NCI-H146 (cell line): Measurements from ENCODE around the gene CASP9.
"Not testable (repeated sequence)": the region's sequence is repeated elsewhere in the genome, so short reads cannot be mapped to it uniquely, and the experiment has no call there.

Experiments used
- DNase-seq: peaks from one replicate; lab custom pipeline; 2025; lab: John Stamatoyannopoulos, UW

CASP9 gene

DNA sequence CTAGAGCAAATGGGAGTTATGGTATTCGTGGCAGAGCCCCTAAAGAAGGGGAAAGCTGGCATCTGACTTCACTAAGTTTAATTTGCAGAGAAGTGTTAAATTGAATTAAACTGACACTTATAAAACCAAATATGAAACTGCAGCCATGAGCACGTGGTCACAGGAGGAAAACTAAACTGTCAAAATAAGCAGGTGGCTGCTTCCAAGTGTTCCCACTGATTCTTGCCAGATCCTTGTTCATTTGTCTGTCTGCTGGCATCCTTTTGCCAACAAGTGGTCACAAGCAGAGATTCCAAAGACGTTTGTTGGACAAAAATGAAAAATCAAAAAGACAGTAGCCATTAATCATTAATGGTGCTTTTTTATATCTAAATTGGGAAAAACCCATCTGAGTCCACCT lies 54.7 kb downstream of the CASP9 start:
- DNase-seq, result no peak

DNA sequence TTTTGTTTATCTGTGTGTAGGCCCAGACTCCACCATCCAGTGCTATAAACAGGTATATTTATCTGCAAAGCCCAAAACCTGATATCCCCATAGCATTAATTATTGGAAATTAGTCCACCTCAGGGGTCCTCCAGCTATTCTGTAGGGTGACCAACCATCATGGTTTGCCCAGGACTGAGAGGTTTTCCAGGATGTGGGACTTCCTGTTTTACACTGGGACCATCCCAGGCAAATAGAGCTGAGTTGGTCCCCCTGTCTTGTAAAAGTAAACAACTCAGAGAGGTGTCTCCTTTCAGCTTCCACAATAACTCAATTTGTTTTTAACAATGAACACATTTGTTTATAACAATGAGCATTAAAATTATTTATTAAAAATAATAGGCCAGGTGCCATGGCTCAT lies 55.9 kb downstream of the CASP9 start:
- no peak for DNase-seq

DNA sequence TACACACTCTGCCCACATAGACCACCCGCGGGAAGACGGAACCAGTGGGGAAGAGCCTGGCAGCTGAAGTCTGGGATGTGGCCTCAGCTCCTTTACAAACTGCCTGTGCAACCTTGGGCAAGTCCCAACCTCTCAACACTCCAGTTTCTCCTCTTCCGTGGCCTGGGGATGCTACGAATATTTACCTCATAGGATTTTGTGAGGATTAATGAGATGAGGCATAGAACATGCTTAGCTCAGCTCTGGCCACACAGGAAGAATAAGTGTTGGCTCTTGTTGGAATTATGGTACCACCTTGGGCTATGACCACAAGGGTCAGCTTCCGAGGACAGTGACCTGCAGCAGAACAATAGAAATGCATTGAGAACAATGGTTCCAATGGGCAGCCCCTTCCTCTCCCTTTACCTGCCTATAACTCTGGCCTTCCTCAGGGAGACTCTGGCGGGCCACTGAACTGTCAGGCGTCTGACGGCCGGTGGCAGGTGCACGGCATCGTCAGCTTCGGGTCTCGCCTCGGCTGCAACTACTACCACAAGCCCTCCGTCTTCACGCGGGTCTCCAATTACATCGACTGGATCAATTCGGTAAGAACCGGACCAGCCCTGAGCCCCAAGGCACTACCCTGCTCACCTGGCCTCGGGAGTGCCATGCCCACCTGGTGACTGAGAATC lies 56.9 kb downstream of the CASP9 start:
- DNase-seq, result not testable (repeated sequence)

DNA sequence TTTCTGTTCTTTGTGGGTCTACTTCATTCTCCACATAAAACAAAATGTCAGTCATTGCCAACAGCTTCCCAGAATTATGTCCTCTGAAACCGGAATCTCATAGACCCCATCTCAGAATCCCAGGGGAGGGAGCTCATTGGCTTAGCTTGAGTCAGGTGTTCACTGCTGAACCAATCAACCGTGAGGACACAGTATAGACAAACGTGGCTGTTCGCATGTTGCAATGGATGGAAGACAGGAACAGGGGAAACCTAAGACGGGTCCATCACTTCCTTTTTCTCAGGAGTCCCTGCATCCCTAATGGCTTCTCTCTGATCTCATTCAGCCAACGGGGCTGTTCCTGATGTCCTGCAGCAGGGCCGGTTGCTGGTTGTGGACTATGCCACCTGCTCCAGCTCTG lies 58.3 kb downstream of the CASP9 start:
- no peak for DNase-seq

DNA sequence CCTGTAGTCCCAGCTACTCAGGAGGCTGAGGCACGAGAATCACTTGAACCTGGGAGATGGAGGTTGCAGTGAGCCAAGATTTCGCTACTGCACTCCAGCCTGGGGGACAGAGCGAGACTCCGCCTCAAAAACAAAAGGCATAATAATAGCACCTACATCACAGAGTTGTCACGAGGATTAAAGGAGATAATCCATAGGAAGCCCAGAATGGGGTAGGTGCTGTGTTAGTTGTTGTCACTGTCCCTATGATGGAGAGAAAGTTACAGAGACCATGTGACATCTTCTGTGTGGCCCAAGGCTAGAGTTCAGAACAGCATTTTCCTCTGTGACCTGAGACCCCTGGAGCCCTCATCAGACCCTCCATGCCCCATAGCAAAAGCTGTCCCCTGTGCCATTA lies 60.1 kb downstream of the CASP9 start:
- DNase-seq, result not testable (repeated sequence)

DNA sequence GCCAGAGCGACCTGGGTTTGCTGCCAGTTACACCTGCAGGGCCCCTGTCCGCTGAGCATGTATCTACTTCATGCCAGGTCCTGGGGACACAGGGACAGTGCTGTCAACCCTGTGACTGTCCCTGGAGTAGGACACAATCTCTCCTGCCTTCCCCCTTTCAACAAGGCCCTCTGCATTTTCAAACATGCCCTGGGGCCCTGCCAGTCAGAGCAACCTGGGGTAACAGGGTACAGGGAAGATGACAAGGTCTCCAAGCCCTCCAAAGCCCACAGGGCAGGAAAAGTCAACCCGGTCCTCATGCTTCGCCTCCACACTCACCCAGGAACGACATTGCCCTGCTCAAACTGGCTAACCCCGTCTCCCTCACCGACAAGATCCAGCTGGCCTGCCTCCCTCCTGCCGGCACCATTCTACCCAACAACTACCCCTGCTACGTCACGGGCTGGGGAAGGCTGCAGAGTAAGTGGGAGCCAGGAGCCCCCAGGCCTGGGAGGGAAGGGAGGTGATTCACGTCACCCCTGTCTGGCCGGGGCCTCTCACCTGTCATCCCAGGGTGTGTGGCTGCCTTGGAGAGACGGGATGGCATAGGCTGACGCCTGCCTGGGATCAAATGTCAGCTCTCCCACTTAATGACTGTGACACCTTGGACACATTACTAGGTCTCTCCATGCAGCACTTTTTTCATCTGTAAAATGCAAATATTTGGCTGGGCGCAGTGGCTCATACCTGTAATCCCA lies 60.8 kb downstream of the CASP9 start:
- DNase-seq, result peak; percentile 67

DNA sequence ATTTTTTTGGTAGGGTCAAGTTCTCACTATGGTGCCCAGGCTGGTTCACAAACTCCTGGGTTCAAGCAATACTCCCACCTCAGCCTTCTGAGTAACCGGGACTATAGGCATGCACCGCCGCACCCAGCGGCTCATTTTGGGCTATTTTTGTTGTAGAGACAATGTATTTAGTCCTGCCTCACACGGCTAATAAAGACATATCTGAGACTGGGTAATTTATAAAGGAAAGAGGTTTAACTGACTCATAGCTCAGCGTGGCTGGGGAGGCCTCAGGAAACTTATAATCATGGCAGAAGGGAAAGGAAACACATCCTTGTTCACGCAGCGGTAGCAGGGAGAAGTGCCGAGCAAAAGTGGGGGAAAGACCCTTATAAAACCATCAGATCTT lies 63.3 kb downstream of the CASP9 start:
- no peak for DNase-seq

DNA sequence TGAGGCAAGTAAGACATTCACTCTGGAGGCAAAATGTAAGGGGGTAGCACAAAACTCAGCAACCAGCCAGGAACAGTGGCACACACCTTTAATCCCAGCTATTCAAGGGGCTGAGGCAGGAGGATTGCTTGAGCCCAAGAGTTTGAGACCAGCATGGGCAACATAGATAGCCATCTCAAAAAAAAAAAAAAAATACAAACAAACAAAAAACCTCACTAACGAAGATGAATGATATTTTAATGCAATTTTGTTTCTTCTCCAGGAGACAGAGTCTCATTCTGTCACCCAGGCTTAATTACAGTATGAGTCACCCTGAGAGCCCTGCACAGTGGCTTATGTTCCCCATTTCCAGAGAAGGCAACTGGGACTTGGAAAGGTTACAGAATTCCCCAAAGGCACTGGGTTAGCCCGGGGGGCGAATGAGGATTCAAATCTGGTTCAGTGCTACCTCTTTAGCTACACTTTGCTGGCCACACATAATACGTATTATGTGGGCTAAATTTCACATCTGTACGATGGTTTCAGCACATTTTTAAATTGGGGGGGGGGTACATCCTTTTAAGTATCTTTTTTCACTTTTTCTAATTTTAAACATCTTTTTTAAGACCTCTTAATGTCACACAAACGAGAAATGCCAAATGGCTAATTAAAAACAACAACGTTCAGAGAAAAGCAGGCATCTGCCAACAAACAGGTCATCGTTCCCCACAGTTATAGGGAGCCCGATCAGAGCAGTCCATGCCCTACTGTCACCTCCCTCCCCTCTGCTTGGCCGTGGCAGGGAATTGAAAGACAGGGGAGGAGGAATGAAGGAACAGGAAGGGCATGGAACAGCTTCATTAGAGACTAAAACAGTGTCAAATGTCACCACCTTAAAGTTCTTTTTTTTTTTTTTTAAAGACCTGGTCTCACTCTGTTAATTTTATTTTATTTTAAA lies 64.0 kb downstream of the CASP9 start:
- no peak for DNase-seq

DNA sequence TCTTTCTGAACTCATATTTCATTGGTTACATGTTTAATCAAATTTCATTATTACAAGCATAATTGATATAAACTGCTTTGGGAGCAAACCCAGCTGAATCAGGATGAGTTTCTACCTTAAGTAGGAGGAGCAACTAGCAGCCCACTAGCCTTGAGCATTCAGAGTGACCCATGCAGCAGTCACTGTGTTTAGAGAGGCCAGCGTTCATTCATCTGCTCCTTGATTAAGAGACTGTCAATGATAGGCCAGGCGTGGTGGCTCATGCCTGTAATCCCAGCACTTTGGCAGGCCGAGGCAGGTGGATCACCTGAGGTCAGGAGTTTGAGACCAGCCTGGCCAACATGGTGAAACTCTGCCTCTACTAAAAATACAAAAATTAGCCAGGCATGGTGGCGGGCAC lies 65.6 kb downstream of the CASP9 start:
- DNase-seq, result not testable (repeated sequence)

DNA sequence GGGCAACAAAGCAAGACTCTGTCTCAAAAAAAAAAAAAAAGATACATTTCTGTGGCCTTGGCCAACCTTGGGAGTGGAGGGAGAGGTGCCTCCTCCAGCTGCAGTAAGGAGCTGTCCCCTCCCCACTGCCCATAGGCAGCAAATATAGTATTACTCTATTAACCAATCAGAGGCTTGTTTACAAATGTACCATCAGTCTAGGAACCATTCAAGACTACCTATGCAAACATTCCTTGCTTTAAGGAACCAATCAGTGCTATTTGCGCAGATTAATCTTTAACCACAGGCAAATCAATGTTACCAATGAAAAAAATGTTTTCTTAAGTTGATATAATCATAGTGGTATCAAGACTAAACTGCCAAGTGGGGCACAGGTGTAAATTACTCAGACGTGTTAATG lies 66.4 kb downstream of the CASP9 start:
- no peak for DNase-seq

DNA sequence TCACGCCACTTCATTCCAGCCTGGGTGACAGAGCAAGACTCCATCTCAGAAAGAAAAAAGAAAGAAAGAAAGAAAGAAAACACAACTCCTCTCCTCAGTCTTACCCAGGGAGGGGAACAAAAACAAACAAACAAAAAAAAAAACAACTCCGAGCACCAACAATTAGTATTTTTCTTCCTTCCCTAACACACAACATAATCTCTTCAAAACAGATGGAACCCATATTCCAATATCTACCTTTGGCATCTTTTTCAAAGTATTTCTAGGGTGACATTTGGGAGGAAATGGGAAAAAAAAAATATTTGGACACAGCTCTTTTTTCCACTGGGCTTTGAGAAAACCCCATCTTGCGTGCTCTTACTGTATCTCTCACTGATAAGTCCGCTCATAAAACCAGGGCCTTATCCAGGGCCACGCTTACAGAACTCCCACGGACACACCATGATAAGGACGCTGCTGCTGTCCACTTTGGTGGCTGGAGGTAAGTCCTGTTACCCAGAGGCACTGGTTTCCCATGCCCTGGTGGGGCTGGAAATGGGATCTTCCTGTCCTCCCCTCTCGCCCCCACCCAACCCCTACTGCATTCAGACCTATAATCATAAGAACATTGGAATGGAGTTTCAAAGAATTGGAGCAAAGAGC lies 67.6 kb downstream of the CASP9 start, which contains the start of gene CELA2A:
CELA2A (plus strand) TSS at position 420 of the 642 bp plus-strand sequence; CDS start at position 442, 22 bp downstream.
- no peak for DNase-seq

DNA sequence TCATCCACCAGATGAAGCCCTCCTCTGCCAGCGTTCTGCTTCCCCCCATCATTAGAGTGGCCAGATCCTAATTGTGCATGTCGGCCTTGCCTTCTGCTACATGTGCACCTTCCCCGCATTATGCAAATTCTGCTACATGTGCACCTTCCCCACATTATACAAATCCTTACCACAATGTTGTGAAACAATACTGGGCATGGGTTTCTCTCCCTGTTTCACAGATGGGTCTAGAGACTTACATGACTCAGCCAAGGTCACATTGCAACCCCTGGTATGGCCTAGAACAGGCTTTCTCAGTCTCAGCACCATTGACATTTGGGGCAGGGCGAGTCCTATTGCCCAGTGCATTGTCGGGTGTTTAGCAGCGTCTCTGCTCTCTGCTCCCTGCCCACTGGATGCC lies 68.5 kb downstream of the CASP9 start:
- DNase-seq, result no peak

DNA sequence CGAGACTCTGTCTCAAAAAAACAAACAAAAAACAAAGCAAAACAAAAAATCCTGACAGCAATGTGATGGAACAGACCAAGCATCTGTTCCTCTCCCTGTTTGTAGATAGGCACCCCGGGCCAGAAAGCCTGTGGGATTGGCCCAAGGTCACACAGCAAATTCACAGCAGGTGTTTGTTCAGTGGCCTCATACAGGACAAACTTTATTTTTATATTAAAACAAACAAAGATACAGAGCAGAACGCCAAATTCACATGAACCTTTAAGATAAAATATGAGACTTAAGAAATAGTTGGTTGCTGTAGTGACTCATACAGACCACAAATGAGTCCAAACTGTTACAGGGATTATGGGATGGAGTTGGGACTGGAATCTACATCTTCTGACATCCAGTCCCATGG lies 69.8 kb downstream of the CASP9 start:
- no peak for DNase-seq

DNA sequence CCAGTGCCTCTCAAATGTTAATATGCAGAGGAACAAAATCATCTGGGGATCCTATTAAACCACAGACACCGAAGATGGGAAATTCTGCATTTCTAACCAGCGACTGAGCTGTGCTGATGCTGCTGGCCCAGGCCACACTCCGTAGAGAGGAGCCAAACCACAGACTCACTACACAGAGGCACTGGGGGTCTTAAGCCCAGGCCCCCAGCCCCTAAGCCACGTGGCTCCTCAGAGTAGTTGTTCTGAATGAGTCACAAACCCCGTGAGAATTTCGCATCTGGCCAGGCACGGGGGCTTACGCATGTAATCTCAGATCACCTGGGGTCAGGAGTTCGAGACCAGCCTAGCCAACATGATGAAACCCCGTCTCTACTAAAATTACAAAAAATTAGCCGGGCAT lies 70.3 kb downstream of the CASP9 start:
- no peak for DNase-seq

DNA sequence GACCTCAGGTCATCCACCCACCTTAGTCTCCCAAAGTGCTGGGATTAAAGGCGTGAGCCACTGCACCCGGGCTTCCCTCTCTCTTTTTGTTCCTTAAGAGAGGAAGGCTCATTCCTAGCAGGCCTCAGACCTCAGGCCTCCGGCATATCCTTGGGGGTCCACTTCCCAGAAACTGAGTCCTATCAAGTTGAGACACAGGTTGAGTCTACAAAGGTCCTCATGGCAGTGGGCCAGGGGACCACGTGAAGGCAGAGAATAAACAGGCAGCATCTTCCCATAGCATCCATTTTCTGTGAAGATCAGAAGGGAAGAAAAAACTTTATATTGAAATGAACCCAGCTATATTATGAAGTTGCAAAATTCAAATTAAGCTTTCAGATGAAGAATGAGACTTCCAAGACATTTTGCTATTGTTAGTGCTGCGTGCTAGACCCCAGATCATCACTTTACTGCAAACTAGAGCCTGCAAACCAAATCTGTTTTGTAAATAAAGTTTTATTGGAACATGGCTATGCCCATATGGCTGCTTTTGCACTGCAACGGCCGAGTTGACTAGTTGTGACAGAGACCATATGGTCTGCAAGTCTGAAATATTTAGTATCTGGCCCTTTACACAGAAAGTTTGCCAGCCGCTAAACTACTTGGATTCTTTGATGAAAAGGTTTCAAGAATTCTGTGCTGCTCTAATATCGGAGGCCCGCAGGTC lies 71.0 kb downstream of the CASP9 start:
- DNase-seq, result no peak

DNA sequence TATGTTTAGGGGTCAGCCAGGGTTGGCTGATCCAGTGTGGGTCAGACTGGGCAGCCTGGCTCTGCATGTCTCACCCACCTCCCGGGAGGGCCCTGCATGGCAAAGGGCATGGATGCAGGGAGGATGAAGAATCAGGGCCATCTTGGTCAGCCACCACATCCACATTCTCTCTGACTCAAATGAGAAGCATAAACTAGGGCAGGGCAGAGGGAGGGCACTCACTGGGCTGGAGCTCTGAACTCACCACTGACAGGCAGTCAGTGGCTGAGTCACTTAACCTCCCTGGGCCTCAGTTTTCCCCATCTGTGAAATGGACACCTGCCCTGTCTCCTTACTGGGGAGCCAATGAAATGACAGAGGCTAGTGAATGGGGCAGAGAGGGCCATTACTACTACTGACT lies 71.8 kb downstream of the CASP9 start:
- no peak for DNase-seq

DNA sequence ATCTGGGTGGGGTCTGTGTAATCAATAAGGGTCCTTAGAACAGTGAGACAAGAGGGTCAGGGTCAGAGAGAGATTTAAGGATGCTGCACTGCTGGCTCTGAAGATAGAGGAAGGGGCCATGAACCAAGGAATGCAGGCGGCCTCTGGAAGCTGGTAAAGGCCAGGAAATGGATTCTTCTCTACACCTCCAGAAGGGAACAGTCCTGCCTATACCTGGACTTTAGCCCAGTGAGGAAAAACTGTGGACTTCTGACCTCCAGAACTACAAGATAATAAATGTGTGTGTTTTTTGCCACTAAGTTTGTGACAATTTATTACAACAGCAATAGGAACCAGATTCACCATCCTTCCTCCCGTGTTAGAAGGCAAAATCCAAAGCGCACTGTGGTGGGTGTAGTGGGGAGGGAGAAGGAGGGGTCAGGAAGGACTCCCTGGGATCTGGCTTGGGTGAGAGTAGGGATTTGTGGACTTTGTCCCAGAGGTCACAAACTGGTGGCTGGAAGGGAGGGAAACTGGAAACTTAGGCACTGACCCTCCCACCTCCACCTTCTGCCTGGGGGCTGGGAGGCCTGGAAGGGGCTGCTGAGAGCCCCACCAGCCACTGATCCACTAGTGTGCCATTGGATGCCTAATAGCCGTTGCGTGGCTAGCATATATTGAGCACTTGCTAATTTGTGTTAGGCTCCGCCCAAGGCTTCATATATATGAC lies 72.8 kb downstream of the CASP9 start:
- no peak for DNase-seq

DNA sequence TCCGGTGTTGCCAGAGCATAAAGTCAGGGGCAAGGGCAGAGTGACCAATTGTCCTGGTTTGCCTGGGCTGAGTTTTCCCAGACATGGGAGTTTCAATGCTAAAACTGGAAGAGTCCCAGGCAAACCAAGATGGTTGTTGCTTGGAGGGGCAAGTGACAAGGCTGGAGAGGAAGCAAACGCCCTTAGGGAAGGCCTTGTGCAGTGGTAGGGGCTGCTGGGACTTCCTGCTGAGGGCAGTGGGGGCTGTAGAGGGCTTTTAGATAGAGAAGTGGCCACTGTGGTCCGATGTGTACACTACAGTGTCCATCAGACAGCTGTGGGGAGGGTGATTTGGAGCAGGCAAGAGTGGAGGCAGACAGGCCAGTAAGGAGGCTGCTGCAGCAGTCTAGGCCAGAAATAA lies 74.4 kb downstream of the CASP9 start:
- no peak for DNase-seq

DNA sequence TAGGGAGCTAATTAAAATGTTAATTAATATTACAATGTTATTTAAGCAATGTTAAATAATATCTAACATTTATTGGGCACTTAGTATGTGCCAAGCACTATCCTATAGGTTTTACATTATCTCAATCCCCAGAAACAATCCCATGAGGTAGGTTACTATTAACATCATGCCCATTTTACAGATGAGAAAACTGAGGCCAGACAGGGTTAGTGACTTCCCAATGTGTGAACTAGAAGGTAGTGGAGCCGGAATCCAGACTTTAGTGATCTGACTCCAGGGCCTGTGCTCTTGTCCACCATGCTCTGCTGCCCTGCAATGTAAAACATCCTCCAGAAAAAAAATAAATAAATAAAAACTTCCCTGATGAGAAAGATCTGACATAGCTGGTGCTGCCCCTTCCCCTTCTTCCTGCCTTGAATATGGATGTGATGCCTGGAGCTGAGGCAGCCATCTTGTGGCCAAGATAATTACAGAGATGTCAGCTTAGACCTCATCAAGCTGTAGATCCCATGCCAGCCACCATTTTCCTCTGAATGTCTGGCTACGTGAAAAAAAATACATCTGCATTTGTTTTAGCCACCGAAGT lies 75.0 kb downstream of the CASP9 start:
- DNase-seq, result no peak

DNA sequence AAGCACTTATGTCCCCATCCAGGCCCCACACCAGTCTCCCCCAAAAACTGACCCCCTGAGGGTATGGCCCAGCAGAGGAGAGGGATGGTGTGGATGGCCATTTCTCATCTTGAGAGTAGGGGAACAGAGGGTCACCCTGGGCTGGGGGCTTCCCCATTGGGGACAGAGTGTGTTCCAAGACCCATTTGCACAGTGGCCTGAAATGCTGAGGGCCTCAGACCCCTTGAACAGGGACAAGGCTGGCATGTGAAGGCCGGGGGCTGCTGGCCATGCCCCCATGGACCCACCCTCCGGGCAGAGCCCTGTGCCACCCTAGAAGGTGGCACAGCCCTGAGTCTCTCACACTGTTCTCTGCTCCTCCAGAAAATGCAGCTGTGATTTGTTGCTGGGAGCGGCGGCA lies 77.8 kb downstream of the CASP9 start:
- no peak for DNase-seq
